EH (cell line): ENCODE measurements around the gene PRRT1B.

Experiments used
- DNase-seq: peaks from one replicate; pipeline ENCODE4 v3.0.0-alpha.2; 2015; ENCODE audit warnings: low read depth

Gene PRRT1B

DNA sequence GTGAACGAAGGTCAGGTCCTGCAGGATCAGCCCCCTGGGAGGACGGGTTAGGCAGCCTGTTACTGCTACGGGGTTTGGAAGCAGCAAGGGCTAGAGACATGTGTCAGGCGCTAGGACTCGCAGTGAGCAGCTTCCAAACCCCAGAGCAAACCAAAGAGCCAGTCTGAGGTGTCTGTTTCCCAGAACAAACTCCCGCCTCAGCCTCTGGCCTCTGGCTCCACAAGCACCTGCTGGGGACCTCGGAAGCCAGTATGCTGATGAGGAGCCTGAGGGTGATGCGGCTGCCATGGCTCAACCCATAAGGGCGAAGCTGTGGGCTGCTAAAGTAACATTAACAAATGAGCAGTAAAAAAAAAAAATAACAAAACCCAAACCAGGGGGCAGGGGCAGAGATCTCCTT, 35.0 kb downstream of the PRRT1B start:
- DNase-seq, result no peak

DNA sequence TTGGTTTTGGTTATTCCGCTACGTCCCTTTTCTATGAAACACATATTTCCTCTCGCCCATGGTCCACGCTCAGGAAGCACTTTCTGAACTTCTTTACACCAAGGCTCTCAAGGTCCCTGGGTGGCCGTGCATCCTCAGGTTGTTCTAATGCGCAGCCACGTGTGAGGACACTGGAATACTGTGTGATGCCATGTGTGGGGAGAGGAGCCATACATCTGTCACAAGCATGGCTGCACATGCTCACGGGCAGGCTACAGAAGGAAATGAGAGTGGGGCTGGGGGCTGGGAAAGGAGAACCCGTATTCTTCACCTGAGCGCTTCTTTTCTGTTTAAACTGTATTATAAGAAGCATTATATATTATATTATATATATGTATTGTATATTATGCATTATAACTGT, 36.7 kb downstream of the PRRT1B start:
- no peak for DNase-seq

DNA sequence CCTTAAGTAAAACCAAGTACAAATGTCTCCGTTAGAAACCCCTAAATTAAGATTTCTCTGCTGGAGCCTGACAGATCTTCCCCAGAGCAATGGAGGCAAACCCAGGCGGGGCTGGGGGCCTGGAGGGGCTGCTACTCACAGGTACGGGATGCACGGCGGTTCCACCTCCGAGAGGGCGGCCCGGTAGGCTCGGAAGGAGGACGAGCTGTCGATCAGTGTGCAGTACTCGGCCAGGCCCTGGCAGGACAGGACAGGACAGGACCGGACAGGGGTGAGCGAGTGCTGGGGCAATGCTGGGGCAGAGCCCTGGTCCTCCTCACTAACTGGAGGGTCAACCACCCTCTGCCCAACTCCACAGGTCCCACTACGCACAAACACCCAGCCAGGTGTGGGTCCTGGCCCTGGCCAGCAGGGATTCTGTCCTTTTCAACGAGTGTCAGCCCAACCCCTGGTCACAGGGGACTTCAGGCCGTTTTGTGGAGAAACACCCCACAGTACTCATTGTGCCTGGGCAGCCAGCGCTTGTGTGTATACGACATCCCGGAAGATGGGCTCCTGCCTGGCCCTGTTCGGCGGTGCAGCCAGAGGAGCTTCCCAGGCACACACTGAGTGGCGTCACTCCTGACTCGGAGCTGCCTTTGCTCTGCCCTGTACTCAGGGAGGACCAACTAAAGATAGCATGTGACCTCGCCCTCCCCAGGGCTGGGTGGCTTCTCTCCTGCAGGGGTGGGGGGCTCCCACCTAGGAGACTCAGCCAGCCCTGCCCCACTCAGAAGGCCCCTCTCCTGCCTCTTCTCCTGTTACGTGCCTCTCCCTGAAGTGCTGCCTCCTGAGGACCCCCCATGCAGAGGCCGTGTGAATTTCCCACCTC, 37.4 kb downstream of the PRRT1B start:
- DNase-seq, result no peak

DNA sequence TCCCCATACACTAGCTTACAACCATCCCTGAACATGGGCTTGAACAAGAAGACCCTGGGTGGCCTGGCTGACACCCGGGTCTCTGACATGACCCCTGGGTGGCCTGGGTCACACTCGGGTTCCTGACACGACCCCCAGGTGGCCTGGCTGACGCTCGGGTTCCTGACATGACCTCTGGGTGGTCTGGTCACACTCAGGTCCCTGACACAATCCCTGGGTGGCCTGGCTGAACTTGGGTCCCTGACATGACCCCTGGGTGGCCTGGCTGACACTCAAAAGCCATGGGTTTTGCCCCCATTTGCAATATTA, 38.0 kb downstream of the PRRT1B start:
- no peak for DNase-seq

DNA sequence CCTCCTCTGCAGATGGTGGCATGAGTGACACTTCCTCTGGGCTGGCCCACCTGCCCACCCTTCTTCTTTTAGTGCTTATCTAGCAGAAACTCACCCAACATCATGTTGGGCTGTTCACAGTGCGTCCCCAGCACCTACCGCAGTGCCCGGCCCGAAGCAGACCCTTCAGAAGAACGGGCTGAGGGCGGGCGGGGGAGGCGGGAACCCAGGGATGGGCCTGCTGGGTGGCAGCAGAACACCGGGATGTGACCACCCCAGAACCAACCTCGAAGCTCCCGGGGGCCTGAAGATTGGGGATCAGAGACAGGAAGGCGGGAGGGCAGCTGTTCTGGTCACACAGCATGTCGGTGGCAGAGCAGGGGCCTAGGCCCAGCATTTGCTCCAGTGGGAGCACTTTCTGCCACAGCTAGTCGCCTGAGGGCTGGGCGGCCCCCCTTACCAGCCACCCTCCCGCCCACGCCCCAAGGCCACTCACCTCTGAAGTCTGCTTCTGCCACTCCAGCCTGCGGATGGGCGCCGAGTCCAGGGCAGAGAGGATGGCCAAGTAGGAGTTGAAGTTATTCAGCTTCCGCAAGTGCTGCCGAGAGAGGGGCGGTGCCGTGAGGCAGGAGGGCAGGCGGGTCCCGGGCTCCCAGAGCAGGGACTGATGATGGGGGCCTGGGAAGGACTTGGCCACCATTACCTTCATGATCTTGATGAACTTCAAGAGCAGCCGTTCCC, 38.7 kb downstream of the PRRT1B start:
- no peak for DNase-seq

DNA sequence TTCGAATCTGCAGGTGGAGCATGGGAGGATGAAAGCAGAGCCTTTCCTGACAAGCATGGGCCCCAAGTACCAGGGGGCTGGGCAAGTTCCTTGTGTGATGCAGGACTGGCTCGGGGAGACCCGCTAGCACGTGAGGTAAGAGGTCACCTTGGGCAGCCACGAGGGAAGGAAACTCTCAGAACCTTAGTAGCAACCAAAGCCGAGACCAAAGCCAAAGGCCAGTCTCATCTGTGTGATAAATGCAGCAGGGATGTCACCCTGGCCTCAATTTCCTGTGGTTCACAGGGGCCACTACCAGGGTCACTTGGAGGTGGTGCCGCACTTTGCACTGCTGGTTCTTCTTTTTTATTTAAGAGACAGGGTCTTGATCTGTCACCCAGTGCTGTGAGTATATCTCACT, 39.5 kb downstream of the PRRT1B start:
- DNase-seq, result no peak

DNA sequence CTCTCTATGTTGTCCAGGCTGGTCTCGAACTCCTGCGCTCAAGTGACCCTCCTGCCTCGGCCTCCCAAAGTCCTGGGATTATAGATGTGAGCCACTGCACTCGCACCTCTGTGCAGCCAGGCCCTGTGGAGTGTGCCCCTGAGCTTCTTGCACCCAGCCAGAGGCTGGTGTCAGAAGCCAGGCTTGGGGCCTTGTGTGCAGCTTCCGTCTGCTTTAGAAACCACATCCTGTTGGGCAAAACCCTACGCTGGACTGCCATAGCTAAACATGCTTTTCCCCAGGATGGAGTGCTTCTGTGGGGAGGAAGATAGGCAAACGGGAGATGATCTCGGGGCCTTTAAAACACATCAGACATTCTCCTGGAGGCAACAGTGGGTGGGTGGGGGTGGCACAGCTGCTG, 40.1 kb downstream of the PRRT1B start:
- peak; percentile 44 for DNase-seq

DNA sequence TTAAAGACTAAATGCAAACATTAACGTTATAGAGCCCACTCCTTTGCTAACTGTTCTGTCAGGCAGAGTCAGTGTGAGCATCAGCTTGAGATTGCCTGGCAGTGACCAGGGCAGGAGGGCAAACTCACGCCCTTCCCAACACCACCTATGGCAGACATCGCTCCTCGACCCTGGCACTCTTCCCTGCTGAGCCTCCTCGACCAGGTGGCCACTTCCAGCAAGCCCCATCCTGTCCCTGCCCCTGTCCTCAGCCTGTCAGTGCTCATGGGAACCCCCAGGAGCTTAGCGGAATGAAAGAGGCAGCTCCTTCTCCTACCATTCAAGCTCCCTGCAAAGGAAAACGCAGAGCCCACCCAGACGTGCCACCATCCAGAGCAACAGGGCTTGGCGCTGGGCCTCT, 42.0 kb downstream of the PRRT1B start:
- no peak for DNase-seq

DNA sequence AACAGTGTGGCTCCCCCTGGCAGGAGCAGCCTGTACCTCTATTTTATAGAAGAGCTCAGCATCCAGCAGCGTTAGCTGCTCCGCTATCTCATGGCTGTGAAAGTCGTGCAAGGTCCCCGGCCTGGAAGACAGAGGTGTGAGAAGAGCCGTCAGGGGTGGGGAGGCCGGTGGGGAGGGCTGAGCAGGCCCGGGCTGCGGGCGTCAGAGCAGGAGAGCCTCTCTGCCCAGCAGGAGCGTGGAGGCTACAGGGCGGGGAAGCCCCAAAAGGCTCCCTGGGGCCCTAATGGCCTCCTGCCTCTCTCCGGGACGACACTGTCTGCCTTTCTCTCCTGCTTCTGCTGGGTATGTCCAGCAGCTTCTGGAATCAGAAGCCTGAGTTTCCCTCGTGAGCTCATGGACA, 42.6 kb downstream of the PRRT1B start:
- no peak for DNase-seq

DNA sequence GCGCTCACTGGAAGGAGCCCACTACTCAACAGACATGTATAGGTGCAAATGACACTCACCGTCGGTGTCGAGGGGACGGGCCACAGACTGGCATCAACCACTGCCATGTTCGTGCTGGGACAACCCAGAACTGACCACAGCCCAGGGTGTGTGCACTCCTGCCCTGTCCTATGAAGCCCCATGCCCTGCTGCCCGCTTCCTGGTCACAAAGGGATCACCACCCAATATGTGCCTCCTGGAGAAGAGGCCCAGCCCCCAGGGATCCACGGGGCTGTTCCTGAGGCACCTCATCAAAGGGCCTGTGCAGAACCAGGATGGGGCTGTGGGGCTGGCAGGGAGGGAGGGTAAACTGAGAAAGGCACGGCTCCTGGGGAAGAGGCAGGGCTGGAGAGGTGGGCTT, 43.1 kb downstream of the PRRT1B start:
- no peak for DNase-seq

DNA sequence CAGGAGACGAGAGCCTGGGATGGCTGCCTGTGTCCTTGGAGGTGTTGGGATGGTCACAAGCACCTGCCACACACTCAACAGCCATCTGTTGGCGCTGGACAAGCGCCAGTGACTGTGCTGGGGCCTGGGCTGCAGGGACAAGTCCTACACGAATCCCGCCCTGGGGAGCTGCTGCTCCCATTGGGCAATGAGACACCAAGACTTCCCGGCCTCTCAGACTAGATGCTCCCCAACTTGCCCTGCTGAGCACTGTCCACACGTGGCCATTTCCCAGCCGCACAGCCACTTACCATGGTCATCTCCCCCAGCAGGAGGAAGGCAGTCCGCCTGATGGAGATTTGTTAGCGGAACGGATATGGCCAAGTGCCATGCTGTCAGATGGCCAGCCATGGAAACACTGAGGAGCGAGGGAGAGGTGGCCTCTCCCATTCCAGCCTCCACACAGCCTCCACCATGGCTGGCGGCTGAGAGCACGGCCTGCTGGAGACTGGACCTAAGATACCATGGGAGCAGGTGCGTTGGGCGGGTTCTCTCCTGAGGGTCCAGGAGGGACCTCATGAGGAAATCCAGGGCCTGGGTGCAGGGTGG, 43.9 kb downstream of the PRRT1B start:
- DNase-seq, result no peak

DNA sequence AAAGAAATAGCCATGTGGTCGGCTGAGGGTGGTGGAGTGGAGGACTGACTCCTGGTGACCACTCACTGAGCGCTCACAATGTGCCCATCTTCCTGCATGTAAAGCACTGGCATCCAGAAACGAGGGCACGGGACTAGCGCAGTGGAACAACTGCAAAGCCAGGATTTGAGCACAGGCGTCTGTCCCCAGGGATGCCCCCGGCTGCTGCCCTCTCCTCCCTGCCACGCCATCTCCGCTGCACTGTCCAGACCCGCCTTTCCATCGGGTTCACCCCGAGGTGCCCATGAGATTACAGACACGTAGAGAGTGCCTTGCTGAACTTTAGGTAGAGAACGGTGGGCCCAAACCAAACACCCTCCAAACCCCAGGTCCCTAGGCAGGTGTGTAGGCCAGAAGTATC, 44.7 kb downstream of the PRRT1B start:
- no peak for DNase-seq

DNA sequence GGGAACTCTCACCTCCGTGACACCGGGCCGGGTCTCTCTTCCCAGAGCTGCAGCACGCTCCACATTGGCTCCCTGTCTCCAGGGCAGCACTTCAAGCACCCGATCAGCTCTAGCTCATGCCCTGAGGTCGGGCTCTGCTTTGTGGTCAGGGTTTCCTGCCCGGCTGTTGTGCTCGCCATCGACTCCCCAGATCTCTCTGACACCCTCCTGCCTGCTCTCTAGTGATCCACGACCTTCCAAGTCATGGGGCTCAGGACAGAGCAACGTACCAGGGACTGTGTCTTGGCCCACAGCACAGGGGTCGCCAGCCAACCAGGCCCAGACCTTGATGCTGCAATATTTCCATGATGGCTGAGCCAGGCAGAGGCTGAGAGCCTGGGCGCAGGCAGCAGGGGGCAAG, 45.1 kb downstream of the PRRT1B start:
- DNase-seq, result no peak

DNA sequence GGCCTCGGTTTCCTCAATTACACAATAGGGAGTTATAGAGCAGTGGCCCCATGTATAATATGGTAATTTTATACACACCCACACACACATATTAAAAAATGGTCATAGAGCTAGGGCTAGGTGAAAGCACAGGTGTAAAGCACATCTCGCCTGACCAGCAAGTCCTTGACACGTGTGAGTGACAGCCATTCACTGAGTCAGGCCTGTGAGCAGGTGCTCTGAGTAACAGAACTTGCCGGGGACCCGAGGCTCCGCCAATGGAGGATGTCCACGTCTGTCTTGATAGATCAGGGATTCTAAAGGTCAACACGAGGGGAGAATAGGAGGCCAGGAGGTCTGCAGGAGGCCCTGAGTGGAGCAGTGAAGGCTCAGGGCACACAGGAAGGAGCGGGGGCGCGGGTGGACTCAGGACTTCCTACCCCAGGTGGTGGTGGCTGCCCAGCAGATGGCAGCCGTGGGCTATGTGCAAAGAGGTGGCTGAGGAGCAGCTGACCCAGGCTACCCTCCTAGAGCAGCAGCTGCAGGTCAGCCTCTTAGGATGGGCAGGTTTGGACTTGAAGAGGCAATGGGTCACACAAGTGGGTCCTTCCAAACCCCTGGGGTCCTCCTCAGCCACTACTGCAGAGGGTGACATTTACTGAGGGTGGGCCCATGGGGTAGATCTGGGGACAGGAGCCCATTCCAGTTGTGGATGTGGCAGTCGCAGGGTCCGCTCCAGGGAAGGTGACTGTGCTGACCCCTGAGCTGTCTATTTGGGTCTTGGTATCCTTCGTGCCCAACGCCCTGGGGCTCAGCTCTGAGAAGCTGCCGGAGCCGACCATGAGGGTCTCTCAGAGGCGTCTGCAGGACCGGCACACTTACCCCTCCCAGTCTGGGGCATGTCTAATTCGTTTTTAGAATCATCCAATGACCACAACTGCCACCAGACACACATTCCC, 45.9 kb downstream of the PRRT1B start:
- DNase-seq, result peak; percentile 82

DNA sequence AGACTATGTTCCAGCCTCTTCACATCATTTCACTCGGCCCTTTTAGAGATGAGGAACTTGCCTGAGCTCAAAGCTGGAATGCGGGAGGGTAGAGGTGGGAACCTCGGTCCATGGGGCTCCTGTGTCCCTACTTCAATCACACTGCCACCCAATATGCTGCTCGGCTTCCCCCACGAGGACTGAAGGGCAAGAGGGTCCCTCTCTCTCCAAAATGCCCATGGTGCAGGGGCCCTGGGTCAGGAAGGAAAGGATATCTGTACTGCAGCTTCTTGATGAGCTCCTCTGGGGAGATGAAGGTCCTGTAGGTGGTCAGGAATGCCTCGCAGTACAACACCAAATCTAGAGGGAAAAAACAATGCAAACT, 46.5 kb downstream of the PRRT1B start:
- DNase-seq, result no peak

DNA sequence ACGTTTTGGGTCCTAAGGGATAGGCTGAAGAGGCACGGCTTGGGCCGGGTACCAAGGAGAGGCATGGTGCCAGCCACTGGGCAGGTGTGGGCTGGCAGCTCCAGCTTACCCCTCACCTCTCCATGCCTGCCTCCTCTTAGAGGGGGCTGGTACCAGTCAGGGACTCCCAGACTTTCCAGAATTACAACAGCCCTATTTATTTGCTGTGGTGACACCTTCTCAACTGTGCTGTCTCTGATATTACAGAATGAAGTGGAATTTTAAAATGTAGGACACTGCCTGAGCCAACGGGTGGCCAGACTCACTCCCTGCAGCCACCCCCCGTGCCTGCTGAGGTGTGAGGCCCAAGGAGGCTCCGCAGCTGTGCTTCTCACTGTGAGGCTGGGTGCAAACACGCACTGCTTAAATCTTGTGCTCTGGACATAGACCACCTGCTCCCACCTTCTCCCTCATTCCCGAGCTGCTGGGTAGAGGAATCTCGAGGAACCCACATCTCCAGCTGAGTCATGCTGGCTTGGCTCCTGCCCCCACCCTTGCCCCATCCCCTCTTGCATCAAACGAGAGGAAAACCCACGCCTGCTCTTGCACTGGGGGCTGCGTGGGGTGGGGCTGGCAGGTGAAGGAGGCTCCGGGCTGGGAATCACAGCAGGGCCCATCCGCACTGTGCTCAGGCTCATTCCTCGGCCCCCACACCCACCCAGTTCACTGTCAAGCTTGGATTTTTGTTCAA, 47.9 kb downstream of the PRRT1B start:
- peak; percentile 11 for DNase-seq

DNA sequence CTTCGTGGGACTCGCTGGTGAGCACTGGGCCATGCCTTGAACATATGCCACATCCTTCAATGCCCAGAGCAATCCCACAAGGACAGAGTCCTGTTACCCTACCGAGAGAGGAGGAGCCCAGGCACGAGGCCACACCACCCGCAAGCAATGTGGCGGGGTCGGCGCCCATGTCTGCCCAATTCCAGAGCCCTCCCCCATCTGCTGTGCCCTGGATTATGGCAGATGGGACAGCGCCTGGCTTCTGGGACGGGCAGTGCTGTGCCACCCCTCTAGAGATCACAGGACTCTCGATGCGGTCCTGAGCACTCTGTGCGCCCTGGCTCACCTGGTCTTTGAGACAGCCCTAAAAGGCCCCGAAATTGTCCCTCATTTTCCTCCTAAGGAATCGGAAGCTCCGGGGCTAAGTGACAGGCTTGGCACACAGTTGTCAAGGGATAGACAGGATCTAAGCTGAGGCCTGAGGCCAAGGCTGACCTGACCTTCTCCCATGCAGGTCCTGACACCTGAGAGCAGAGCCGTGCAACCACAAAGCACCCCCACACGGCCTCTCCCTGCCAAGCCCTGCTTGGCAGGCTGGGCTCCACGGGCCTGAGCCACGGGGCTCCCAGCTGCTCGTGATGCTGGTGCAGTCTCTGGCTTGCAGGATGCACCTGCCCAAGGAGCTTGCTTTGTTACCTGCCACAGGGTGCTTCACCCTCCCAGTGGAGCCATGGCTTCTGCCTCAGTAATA, 48.8 kb downstream of the PRRT1B start:
- DNase-seq, result no peak

DNA sequence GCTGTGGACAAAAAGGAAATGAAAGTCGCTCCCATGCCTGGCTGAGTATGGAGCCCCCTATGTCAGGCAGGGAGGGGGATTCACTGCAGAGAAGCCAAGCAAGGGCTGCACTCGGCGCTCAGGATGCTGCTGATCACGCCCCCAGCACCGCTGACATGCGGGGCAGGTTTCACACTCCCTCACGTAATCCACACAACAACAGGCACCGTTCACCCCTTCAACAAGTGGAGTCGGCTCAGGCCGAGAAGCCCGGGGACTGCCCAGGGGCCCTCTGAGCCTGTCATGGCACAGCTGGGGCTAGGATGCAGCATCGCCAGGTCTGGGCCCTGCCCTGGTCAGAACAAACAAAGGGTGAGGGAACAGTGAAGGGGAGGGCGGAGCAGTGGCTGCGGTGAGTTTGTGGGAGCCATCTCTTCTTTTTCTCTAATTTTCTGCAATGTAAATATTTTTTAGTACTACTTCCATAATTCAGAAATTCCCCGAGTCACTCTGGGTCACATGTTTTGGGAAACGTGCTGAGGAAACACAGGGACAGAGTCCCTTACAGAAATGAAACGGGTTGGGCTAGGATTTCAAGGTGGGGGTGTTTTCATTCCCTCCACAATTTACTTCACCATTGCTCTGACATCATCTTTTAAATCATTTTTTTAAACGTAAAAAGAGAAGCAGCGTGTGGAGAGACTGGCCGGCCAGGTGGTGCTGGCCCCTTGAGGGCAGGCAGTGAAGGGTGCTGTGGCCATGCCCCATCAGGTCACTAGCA, 49.8 kb downstream of the PRRT1B start:
- no peak for DNase-seq

DNA sequence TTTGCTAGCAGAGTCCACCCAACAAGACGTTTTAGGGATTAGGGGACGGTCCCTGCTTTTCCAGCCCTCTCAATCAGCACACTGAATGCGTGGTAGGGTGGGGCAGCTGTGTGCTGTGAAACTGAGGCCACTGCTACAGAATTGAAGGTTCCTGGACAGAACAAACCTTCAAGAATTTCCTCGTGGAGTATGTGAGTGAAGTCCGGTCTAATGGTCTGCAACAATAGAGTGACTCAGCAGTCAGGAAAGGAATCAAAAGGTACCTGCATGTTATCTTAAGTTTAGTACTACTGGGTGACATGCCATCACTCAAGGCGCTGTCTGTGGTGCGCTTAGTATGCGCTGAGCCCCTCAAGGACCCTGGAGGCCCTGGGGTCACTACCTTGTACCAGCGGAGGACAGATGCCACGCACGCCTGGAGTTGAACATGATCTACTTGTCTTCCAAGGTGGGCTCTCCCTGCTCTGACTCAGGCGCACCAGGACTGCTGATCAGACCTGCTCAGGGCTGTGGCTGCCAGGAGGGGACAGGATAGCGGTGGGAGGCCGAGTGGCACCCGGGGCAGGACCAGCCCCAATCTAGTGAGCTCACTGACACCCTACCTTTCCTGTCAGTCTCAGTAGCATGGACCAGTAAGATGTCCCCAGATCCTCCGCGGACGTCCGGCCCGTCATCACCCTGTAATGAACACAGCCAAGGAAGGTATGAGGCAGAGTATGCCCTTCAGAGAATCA, 50.5 kb downstream of the PRRT1B start:
- no peak for DNase-seq

DNA sequence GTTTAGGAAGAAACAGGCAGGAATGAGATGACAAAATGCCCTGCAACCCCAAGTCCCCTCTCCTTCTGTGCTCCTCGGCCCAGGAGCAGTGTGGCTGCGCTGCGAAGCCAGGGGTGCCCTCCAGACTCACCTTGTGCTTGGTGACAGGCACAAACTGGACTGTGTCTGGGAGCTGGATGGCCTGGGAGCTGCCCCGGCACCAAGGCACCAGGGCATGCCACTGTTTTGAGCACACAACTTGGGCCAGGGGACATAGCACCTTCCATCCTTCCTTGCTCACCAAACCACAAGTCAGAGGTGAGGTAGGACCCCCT, 51.1 kb downstream of the PRRT1B start:
- no peak for DNase-seq
